Stimulated activated CD4-positive, alpha-beta T cell treated with anti-CD3 and anti-CD28 coated beads, Interleukin-1b, Interleukin-23, amount 100 ng/mL, for 48 hours (primary cell): ENCODE measurements around the gene NUDCD3.

Experiments
- DNase-seq: peaks from one replicate; pipeline ENCODE4 v3.0.0-alpha.2; 2020

Gene NUDCD3

GRCh38 chr7:44347546-44348114 lies 142.8 kb downstream of the NUDCD3 start:
- DNase-seq: no peak

GRCh38 chr7:44346063-44346462 lies 144.4 kb downstream of the NUDCD3 start:
- DNase-seq: no peak

GRCh38 chr7:44341401-44341800 lies 149.1 kb downstream of the NUDCD3 start:
- DNase-seq: no peak

- DNase-seq: no peak
Measured at GRCh38 chr7:44338600-44338999, 151.9 kb downstream of the NUDCD3 start.

- no peak for DNase-seq
Measured at GRCh38 chr7:44336491-44336890, 154.0 kb downstream of the NUDCD3 start.

GRCh38 chr7:44335184-44335583 lies 155.3 kb downstream of the NUDCD3 start:
- no peak for DNase-seq

- DNase-seq: no peak
Measured at GRCh38 chr7:44334734-44335097, 155.7 kb downstream of the NUDCD3 start.

GRCh38 chr7:44333911-44334733 lies 156.3 kb downstream of the NUDCD3 start:
- DNase-seq: no peak

GRCh38 chr7:44331682-44332081 lies 158.8 kb downstream of the NUDCD3 start:
- no peak for DNase-seq

- DNase-seq: no peak
Measured at GRCh38 chr7:44330331-44330730, 160.1 kb downstream of the NUDCD3 start.

- no peak for DNase-seq
Measured at GRCh38 chr7:44329888-44330287, 160.6 kb downstream of the NUDCD3 start.
